Measurements from ENCODE around the gene CORO1C.

Gene CORO1C

DNA sequence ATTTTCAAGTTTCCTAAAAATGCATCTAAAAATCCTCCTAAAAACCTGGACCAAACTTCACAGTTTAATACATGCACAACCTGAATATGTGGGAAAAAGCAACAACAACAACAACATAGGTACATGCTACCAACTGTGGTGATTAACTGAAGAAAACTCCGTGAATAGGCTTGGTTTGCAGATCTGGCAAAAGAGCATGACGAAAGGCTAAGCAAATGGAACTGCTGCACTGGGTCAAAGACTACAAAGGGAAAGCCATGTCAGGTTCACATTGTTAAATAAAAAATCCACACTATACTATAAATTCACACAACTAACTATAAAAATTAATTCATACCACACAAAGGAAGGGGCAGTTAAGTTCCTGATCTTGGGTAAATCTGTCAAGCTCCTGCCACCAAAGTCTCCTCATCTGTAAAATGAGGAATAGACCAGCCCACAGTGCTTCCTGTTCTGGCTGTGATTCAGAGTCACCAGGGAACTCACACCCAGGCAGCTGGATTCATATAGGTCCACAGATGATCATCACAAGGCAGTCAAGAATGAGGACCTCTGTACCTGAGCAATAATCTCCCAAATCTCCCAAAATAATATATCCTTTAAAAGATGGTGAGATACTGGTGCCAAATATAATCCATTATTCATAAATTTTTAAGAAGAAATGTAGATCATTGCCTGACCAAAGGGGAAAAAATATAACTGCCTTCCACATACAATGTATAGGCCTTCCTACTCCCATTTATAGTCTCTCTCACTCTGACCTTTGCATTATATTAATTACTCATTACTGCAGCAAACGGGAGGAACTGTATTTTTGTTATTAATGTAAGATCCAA lies 7.0 kb downstream of the CORO1C start:
- DNase-seq: no peak

DNA sequence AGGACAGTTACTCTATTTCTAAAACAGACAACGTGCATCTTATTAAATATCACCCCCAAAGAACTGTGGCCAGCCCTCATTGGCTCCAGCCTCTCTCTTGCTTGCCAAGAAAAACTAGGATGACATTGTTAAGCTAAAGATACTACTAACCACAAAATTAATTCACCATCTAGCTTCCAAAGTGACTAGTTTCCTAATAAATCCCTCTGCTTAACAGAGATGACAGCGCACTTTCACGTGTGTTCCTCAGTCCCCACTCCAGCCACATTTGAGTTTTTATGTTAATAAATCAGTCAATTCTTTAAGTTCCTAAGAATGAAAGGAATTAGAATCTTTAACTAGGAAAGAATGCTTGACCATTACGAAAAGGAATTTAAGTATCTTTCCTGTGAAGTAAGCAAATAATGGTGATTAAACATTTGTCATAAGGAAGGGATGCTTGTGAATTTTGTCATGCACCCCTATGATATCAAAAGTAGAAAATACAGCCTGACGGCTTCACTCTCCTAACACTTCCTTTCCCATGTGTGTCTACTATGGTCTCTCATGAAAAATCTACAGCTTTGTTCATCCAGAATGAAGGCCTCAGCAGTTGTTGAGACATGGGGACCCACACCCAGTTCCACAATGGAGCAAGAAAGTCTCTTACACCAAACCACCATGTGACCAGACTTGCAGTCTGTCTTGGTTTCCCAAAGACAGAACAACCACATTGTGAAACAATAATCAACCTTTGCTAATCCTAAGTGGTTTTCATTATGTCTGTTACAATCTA lies 8.1 kb downstream of the CORO1C start:
- DNase-seq: no peak

DNA sequence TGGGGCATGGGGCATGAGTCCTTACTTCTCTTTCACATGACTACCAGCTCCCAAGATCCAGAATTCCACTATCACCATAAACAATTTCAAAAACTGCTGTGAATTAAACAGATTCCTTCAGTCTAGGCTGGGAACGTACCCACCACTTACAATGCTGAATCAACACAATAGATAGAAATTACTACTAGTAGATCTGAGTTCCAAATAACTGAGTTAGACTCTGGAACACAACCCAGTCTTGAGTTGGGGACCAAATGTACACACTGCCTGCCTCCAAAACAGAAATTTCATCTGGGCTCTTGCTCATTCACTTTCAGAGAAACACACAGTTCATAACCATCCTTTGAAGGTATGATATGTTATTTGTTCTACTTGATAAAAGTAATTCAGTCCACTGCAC lies 8.9 kb downstream of the CORO1C start:
- DNase-seq: no peak

- no peak for DNase-seq
Observed at GRCh38 chr12:108721824-108722223, 9.5 kb downstream of the CORO1C start.

DNA sequence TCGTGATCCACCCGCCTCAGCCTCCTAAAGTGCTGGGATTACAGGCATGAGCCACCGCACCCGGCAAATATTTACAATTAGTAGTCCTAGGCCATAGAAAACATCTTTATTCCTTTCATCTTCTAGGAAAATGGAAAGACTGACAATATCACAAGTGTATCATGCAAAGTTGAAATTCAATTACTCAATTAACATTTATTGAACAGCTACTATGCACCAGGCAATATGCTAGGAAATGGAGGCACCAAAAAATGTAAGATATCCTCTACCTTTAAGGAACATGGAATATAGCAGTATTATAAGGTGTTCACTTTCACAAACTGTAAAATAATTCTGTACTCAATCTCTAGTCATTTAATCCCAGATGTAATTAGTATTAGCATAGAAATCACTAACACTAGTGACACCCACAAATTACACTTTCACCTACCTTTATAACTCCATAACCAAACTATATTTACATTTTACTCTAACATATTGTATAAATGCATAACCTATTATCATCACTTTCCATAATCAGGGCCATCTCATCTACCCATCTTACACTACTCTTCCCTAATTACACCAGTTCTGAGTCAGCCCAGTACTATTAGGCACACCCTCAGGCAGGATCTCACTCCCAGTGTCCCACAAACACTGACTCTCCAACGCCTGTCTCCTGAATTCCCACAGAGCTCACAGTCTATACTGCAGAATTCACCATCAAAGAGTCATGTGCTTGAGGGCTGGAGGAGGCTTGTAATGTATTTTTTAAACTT lies 10.4 kb downstream of the CORO1C start:
- no peak for DNase-seq

GRCh38 chr12:108717243-108717642 lies 14.1 kb downstream of the CORO1C start:
- no peak for DNase-seq

DNA sequence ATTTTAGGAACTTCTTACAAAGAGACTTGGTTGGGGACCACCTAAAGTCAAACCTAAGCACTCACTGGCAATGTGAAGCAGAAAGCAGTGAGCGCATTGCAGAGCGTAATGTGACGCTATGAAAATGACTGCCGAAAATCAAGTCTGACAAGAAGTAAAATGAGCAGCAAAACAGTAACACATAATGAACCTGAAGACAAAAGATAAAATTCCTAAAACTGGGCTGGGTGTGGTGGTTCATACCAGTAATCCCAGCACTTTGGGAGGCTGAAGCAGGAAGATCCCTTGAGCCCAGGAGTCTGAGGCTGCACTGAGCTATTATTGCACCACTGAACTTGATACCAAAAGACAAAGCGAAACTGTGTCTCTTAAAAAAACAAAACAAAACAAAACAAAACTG lies 16.5 kb downstream of the CORO1C start:
- no peak for DNase-seq

- DNase-seq: no peak
Observed at GRCh38 chr12:108713471-108713870, 17.8 kb downstream of the CORO1C start.

DNA sequence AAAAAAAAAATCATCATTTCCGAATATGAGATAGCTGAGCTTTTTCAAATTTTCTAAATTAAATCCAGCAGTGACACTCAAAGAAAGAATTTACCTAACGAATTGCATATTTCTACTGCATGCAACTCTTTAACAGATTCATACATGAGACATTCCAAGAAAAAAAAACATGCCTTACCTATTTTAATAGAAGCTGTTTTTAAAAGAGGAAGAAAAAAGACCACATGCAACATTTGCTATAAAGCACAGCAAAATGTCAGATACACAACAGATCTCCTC lies 18.5 kb downstream of the CORO1C start:
- no peak for DNase-seq

GRCh38 chr12:108712165-108712924 lies 19.0 kb downstream of the CORO1C start:
- DNase-seq: no peak

DNA sequence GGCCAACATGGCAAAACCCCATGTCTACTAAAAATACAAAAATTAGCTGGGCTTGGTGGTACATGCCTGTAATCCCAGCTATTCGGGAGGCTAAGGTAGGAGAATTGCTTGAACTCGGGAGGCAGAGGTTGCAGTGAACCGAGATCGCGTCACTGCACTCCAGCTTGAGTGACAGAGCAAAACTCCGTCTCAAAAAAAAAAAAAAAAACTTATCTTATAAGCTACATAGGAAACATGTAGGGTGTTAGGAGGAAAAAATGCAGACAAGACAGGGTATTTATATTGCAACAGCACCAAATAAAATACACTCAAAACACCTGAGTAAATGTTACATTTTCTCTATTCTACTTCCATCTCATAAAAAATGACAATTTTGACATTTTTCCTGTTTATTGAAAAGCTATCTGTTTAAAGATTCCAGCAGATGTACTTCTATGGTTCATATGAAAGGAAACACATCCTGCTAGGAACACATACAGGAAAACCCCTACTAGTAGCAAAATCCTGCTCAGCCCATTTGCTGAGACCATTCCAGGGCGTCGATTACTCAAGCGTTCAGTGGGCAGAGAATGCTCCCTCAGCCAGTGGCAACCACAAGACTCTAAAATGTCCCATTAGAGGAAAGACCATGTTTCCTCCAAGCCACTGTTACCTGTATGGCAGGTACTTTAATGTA lies 19.7 kb downstream of the CORO1C start:
- no peak for DNase-seq

DNA sequence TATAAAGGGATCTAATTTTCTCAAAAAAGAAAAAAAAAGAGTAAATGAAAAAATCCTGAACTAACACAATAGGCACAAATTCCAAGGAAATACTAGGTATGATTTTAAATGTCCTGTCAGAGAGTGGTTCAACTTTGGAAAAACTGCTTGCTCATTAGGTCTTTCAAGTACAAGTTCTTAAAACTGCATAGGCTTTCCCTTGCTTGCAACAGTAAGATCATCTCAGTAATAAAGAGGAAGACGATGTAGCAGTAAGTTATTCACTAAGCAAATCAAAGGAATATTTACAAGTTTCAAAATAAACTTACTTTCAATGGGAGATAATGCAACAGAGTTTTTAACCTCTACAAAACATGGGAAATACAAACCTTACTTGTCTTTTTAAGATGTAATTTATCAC lies 21.6 kb downstream of the CORO1C start:
- DNase-seq: no peak

- no peak for DNase-seq
Observed at GRCh38 chr12:108704527-108704926, 26.8 kb downstream of the CORO1C start.

DNA sequence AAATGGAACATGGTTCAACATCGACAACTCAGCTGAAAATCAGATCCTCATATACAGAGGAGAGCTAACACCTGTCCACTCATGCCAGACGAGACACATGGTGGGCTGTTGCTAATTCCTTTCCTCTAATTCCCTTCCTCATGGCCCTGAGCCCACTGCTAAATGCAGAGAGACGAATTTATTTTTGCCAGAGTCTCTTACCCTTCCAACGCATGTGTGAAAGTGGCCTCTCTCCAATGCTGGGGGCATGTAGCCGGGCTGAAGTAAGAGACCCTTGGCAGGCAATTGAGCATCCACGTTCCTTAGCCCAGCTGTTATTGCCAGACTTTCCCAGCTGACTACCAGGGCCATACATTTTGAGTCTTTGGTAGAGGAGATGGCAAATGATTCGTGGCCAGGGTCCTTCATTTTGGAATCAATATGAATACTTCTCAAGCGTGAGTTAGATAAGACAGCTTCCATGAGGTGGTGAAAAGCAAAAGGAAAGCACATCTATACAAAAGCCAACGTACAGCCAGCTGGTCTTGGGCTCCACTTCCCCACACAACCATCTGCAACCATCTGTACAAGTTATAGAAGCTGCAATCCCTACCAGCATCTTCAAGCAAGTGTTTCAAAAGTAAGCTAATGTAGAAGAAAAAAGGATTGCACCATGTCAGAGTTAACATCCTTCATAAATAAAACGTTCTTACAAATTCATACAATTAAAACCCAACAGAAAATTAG lies 28.6 kb downstream of the CORO1C start:
- DNase-seq: no peak

DNA sequence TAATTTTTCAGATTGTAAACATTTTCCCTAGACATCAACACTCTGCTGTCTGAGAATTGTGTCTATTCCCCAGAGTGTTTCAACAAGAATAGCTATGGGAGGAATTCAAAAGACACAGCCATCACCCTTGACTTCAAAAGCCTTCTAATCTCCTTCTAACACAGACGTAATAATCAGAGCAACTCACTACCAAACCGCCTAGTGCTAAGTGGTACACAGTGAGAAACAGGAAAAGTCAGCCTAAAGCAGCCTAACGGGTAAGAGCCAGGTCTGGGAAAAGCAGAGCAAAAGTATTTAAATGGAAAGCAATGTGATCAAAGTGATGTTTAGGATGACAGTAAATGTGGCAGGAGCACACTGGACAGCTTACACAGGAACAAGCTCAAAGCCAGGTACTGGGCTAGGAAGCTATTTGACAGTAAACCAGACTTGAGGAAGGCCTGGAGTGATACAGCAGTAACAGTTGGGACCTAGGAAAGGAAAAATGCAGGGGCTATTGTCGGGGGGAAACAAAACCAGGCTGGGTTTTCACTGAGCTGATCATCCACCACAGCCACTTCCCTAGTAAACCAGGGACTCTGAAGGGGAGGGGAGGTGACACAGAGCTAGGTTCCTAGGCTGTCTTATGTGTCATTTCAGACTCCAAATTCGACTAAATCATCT lies 29.4 kb downstream of the CORO1C start:
- DNase-seq: no peak

GRCh38 chr12:108700833-108701541 lies 30.3 kb downstream of the CORO1C start:
- DNase-seq: no peak

DNA sequence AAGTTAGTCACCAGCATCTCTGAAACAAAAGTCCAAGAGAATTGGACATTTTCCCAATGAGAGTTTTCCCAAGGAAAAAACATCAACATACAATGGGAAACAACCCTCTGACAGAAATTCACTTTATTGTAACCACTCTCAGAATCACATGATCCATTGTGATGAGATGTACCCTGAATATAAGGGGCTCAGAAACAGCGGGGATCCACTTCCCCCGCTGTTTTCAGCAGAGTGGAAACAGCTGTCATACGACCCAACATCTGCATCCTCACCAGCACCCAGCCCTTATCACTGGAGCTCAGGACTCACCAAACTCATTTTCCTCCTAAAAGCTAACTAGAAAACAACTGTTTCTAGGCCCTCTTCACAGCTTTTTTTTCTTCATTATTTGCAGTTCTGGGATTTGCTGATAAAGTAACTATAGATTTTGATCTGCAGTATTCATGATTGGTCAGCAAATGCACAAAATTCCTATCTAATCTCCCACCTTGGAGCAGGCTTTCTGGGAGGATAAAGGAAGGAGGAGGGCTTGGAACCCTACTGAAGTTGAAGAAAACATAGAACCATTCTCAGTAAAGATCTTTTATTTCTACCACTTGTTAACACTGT lies 31.3 kb downstream of the CORO1C start:
- no peak for DNase-seq

- DNase-seq: no peak
Observed at GRCh38 chr12:108697905-108698304, 33.4 kb downstream of the CORO1C start.

- no peak for DNase-seq
Observed at GRCh38 chr12:108696996-108697290, 34.4 kb downstream of the CORO1C start.
